Measurements from ENCODE around the gene CNPY1. TPM values are rescaled to one million over a fixed set of nuclear protein-coding genes. Genes with fewer than 3 reads are reported as not detected.

CNPY1 gene
- total RNA-seq, 2 donors from 2014 or later = not detected

GRCh38 chr7:155460926-155461613, 85.3 kb downstream of the CNPY1 start:
- ATAC-seq (no peak), DNase-seq (ENCODE audit: low spot score in 2 of 2) (no peak)
- H3K27ac Mint-ChIP-seq = no peak overlapping the region
- H3K36me3 Mint-ChIP-seq = peaks cover 0 to 10% of the 10 kb centered on the region in 2 donors
- no peaks in the 10 kb centered on the region for H3K9me3 Mint-ChIP-seq

GRCh38 chr7:155459700-155460461, 86.5 kb downstream of the CNPY1 start:
- no peak for DNase-seq (ENCODE audit: low spot score in 2 of 2)
- ATAC-seq = no peak
- Mint-ChIP-seq H3K27ac (peak overlapping the region in 1 of 2 donors; percentile 72), H3K9me3 (no peaks in the 10 kb centered on the region), H3K36me3 (peaks cover 0 to 11% of the 10 kb centered on the region in 2 donors)

- Mint-ChIP-seq H3K27ac (peak overlapping the region in 1 of 2 donors; percentile 72), H3K36me3 (peaks cover 0 to 11% of the 10 kb centered on the region in 2 donors)
These were observed 87.3 kb downstream of the CNPY1 start for GRCh38 chr7:155458878-155459699.

GRCh38 chr7:155458111-155458877, 88.1 kb downstream of the CNPY1 start, which contains the start of gene EN2:
Gene EN2, plus strand, starts transcription at chr7:155458129. Its CDS starts 249 bp downstream, at chr7:155458378.
- Mint-ChIP-seq H3K9me3 (no peaks in the 10 kb centered on the region), H3K27ac (peak within 1 kb of the TSS in 1 of 2 donors; percentile 82), H3K36me3 (peaks cover 0 to 11% of the 10 kb centered on the region in 2 donors)
- DNase-seq (ENCODE audit: low spot score in 2 of 2) = no peak
- ATAC-seq = no peak

More at GRCh38 chr7:155458878-155459699, 87.3 kb downstream of the CNPY1 start:
- H3K9me3 Mint-ChIP-seq = no peaks in the 10 kb centered on the region
- no peak for ATAC-seq
- no peak for DNase-seq (ENCODE audit: low spot score in 2 of 2)

- Mint-ChIP-seq H3K36me3 (peaks cover 0 to 11% of the 10 kb centered on the region in 2 donors), H3K27ac (no peak overlapping the region), H3K9me3 (no peaks in the 10 kb centered on the region)
- no peak for DNase-seq (ENCODE audit: low spot score in 2 of 2)
- ATAC-seq = peak in 1 of 2 donors; percentile 28
These were observed 88.7 kb downstream of the CNPY1 start for GRCh38 chr7:155457544-155458110.

DNA sequence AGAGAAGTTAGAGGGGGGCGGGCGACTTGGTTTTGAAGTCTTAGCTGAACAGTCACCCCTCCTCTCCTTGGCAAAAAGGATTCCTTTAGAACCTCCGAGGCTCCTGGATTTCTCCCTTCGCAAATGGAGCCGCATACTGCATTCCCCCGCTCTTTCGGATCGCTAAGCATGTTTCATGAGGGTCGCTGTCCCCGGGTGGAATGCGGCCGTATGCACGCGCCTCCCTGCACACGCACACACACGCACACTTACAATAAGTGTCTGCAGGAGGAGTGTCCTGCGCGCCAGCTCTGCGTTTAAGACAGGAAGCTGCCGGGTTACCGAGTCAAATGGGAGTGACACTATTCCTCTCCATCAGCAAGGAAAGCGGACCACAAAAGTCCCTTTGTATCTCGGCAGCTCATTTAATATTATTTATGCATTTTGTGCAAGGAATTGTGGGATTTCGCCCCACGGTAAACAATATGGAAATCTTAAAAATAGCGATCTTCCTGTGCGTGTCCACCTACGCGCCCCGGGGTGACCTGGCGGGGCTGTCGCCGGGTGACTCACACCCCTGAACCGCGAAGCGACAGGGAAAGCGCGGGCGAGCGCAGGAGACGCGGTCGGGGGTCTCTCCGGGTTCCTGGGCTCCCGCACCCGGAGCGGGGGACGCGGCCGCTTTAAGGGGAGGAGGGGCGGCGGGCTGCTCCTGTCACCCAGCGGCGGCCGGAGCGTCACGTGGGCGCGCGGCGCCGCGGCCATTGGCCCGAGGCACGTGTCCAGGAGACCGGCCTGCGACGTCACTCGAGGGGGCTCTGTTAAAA, 89.4 kb downstream of the CNPY1 start:
- peak; percentile 42 to 63 for ATAC-seq
- H3K9me3 Mint-ChIP-seq = no peaks in the 10 kb centered on the region
- no peak for DNase-seq (ENCODE audit: low spot score in 2 of 2)
- peak overlapping the region in 1 of 2 donors; percentile 82 for H3K27ac Mint-ChIP-seq
- peaks cover 0 to 11% of the 10 kb centered on the region in 2 donors for H3K36me3 Mint-ChIP-seq

- Mint-ChIP-seq H3K9me3 (no peaks in the 10 kb centered on the region), H3K27ac (peak overlapping the region in 1 of 2 donors; percentile 0), H3K36me3 (peaks cover 0 to 17% of the 10 kb centered on the region in 2 donors)
- DNase-seq (ENCODE audit: low spot score in 2 of 2) (no peak), ATAC-seq (no peak)
These were observed 90.3 kb downstream of the CNPY1 start for GRCh38 chr7:155455776-155456737.

DNA sequence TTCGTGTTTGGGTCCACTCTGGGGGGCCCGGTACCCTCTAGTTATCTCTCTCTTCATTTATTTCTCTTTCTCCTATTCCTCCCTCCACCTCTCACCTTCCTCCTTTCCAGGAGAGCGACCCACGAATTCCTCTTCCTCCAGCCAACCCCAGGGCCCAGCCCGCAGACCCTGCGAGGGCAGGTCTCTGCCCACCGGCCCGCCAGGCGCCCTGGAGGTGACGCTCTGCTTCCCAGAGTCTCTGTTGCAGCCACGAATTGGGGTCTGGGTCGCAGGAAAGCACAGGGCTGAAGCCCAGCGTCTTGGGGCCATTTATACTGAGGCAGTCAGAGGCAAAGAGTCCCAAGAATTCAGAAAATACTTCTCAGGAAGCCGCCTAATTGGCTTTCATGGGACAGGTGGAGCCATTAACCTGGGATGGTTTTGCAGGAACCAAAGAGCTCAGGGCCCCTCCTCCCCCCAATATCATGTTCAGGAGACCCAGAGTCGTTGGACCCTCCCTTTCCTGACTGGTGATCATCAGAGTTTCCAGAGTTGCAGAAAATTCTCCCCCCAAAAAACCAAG, 91.1 kb downstream of the CNPY1 start:
- H3K36me3 Mint-ChIP-seq = peaks cover 0 to 19% of the 10 kb centered on the region in 2 donors
- DNase-seq (ENCODE audit: low spot score in 2 of 2) (no peak), ATAC-seq (no peak)
- peak overlapping the region in 1 of 2 donors; percentile 44 for H3K27ac Mint-ChIP-seq
- no peaks in the 10 kb centered on the region for H3K9me3 Mint-ChIP-seq

- ATAC-seq (no peak), DNase-seq (ENCODE audit: low spot score in 2 of 2) (no peak)
- no peaks in the 10 kb centered on the region for H3K9me3 Mint-ChIP-seq
- peaks cover 0 to 16% of the 10 kb centered on the region in 2 donors for H3K36me3 Mint-ChIP-seq
- H3K27ac Mint-ChIP-seq = peak overlapping the region in 1 of 2 donors; percentile 22
These were observed 91.9 kb downstream of the CNPY1 start for GRCh38 chr7:155454183-155455112.

- Mint-ChIP-seq H3K27ac (no peak overlapping the region), H3K36me3 (peaks cover 0 to 13% of the 10 kb centered on the region in 2 donors), H3K9me3 (no peaks in the 10 kb centered on the region)
- DNase-seq (ENCODE audit: low spot score in 2 of 2) (no peak), ATAC-seq (no peak)
These were observed 92.8 kb downstream of the CNPY1 start for GRCh38 chr7:155453296-155454182.

DNA sequence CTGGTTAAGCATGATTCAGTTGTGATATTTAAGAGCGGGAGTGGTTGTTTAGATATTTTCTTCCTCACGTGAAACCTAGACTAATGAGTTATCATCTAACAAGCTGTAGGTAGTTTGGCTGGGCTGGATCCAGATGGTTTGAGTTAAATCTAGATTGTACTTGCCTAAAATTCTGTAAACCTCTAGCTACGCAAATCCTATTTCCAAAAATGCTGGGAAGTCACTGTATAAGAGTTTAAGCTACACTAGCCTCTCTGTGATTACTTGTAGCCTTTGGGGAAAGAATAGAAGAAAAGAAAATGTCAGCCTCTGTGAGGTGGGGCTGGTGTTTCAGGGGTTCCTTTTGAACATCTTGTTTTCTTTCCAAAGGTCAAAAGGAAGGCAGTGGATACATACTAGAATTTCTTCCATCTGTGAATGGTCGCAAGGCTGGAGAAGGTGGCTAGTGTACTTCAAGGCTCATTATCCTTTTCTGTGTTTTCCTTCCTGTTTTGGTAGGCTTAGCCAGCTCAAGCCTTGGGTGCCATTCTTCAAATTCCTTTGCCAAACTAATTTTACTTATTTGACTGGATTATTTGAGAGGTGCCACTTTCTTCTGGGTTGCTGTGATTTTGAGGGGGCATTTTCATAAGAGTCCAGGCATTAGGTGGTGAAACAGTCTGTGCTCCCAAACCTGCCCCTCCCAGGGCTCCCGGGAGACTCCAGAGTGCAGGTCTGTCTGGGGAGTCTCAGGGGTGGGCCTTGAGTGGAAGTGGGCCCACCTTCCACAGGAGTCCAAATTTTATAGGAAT, 93.7 kb downstream of the CNPY1 start:
- Mint-ChIP-seq H3K36me3 (peaks cover 0 to 16% of the 10 kb centered on the region in 2 donors), H3K9me3 (no peaks in the 10 kb centered on the region), H3K27ac (no peak overlapping the region)
- no peak for DNase-seq (ENCODE audit: low spot score in 2 of 2)
- no peak for ATAC-seq

Data from activated naive CD4-positive, alpha-beta T cell treated with anti-CD3 and anti-CD28 coated beads, Interleukin-2, amount 50 U/mL, for 72 hours (primary cell).